ENCODE measurements around the gene PMM1.
"Not testable (repeated sequence)": the region's sequence is repeated elsewhere in the genome, so short reads cannot be mapped to it uniquely, and the experiment has no call there.

Gene PMM1

GRCh38 chr22:41596776-41597634, 7.4 kb upstream of the PMM1 start:
- DNase-seq, result peak in 1 of 2 experiments; percentile 56

GRCh38 chr22:41595703-41596102, 6.1 kb upstream of the PMM1 start:
- no peak for DNase-seq

- DNase-seq, result not testable (repeated sequence)
Observed at GRCh38 chr22:41593336-41593960, 3.8 kb upstream of the PMM1 start.

- DNase-seq, result no peak
Observed at GRCh38 chr22:41587347-41587723, 2.3 kb downstream of the PMM1 start.

GRCh38 chr22:41585898-41586297, 3.7 kb downstream of the PMM1 start:
- DNase-seq, result no peak

- DNase-seq, result no peak
Observed at GRCh38 chr22:41584881-41585280, 4.8 kb downstream of the PMM1 start.

- no peak for DNase-seq
Observed at GRCh38 chr22:41582694-41583093, 6.9 kb downstream of the PMM1 start.

GRCh38 chr22:41579997-41580355, 9.7 kb downstream of the PMM1 start:
- no peak for DNase-seq

GRCh38 chr22:41579297-41579996, 10.2 kb downstream of the PMM1 start:
- no peak for DNase-seq

- DNase-seq, result no peak
Observed at GRCh38 chr22:41578818-41579217, 10.8 kb downstream of the PMM1 start.

GRCh38 chr22:41578114-41578513, 11.5 kb downstream of the PMM1 start:
- no peak for DNase-seq

GRCh38 chr22:41576877-41577276, 12.8 kb downstream of the PMM1 start:
- peak in 1 of 2 experiments; percentile 68 for DNase-seq

GRCh38 chr22:41575533-41575932, 14.1 kb downstream of the PMM1 start:
- no peak for DNase-seq

- no peak for DNase-seq
Observed at GRCh38 chr22:41574847-41575381, 14.7 kb downstream of the PMM1 start.

- DNase-seq, result no peak
Observed at GRCh38 chr22:41573677-41574076, 16.0 kb downstream of the PMM1 start.

GRCh38 chr22:41572305-41572704, 17.3 kb downstream of the PMM1 start:
- DNase-seq, result not testable (repeated sequence)

GRCh38 chr22:41571786-41572185, 17.9 kb downstream of the PMM1 start:
- no peak for DNase-seq

- DNase-seq, result no peak
Observed at GRCh38 chr22:41570221-41570620, 19.4 kb downstream of the PMM1 start.

GRCh38 chr22:41568811-41569210, 20.8 kb downstream of the PMM1 start:
- no peak for DNase-seq

GRCh38 chr22:41567512-41567768, 22.2 kb downstream of the PMM1 start:
- no peak for DNase-seq

- no peak for DNase-seq
Observed at GRCh38 chr22:41565403-41566054, 24.1 kb downstream of the PMM1 start.

- no peak for DNase-seq
Observed at GRCh38 chr22:41564563-41564962, 25.1 kb downstream of the PMM1 start.

- no peak for DNase-seq
Observed at GRCh38 chr22:41563051-41563711, 26.5 kb downstream of the PMM1 start.

Data from NCI-H526 (cell line).